ENCODE measurements around the gene CLEC4A. TPM values are rescaled to one million over a fixed set of nuclear protein-coding genes. Genes with fewer than 3 reads are reported as not detected.

The CLEC4A gene
- total and polyA plus RNA-seq, 2 experiments from 2014 or later, result 0.48 TPM; not detected in 1

GRCh38 chr12:8146442-8146771 is 23.0 kb downstream of the CLEC4A start:
- H3K36me3 ChIP-seq (ENCODE audit: insufficient read depth), result 0 out of 2 replicates have a peak, but pooled peaks cover 12% of the 10 kb centered on the region
- H2AFZ ChIP-seq, result peak overlapping the region; percentile 98
- no peak overlapping the region for H3K27ac ChIP-seq (ENCODE audit: low read depth)
- Mint-ChIP-seq H3K36me3 (ENCODE audit: low read depth) (peaks cover 11% of the 10 kb centered on the region), H3K27ac (no peak overlapping the region), H3K9me3 (peaks cover 14% of the 10 kb centered on the region), H3K4me1 (peaks cover 19% of the 10 kb centered on the region), H3K27me3 (ENCODE audit: insufficient read depth, low read depth, poor library complexity) (peaks cover 4% of the 10 kb centered on the region), H3K4me3 (no peak overlapping the region)
- TF ChIP-seq ZNF331 (CRISPR knock-in tag; IDR thresholded peaks at IDR 0.05; ENCODE audit: low read depth), result no peak
- no peak for TF ChIP-seq REST (IDR thresholded peaks at IDR 0.05; ENCODE audit: unreplicated experiment)
- no peak for TF ChIP-seq EZH2phosphoT487 (IDR thresholded peaks at IDR 0.05; ENCODE audit: unreplicated experiment)
- TF ChIP-seq STAT1 (IDR thresholded peaks at IDR 0.05; ENCODE audit: unreplicated experiment), result no peak
- no peak for TF ChIP-seq CTCF (conservative IDR thresholded peaks at IDR 0.05; ENCODE audit: low read depth in 2 of 2)
- TF ChIP-seq JUNB (IDR thresholded peaks at IDR 0.05; ENCODE audit: unreplicated experiment), result no peak
- no peak for TF ChIP-seq ZNF114 (CRISPR knock-in tag; IDR thresholded peaks at IDR 0.05)
- no peak overlapping the region for H3K4me3 ChIP-seq
- no peaks in the 10 kb centered on the region for H4K20me1 ChIP-seq (replicated peaks; ENCODE audit: insufficient read depth)
- ATAC-seq (no peak), DNase-seq (ENCODE audit: low spot score) (no peak)
- peaks cover 9% of the 10 kb centered on the region; the same call in 1 of the 2 replicates for H3K9me2 ChIP-seq (ENCODE audit: insufficient read depth)
- no peaks in the 10 kb centered on the region for H3K79me2 ChIP-seq (replicated peaks; ENCODE audit: insufficient read depth)
- 0 out of 2 replicates have a peak, but pooled peaks cover 3% of the 10 kb centered on the region for H3F3A ChIP-seq (replicated peaks; ENCODE audit: low read depth)
- H3K27me3 ChIP-seq (ENCODE audit: insufficient read depth), result no peaks in the 10 kb centered on the region
- peaks cover 21% of the 10 kb centered on the region for H3K4me1 ChIP-seq (ENCODE audit: insufficient read depth)
- H3K4me2 ChIP-seq, result peak overlapping the region; percentile 68

GRCh38 chr12:8154526-8154925 is 31.1 kb downstream of the CLEC4A start:
- no peak overlapping the region for H2AFZ ChIP-seq
- no peak overlapping the region for H3K4me2 ChIP-seq
- Mint-ChIP-seq H3K27ac (no peak overlapping the region), H3K9me3 (no peaks in the 10 kb centered on the region), H3K4me1 (peaks cover 13% of the 10 kb centered on the region), H3K36me3 (ENCODE audit: low read depth) (no peaks in the 10 kb centered on the region), H3K4me3 (no peak overlapping the region), H3K27me3 (ENCODE audit: insufficient read depth, low read depth, poor library complexity) (peaks cover 1% of the 10 kb centered on the region)
- no peaks in the 10 kb centered on the region for H4K20me1 ChIP-seq (replicated peaks; ENCODE audit: insufficient read depth)
- no peaks in the 10 kb centered on the region for H3K27me3 ChIP-seq (ENCODE audit: insufficient read depth)
- no peak for TF ChIP-seq JUNB (IDR thresholded peaks at IDR 0.05; ENCODE audit: unreplicated experiment)
- TF ChIP-seq ZNF331 (CRISPR knock-in tag; IDR thresholded peaks at IDR 0.05; ENCODE audit: low read depth), result no peak
- DNase-seq (ENCODE audit: low spot score) (no peak), ATAC-seq (no peak)
- H3K4me3 ChIP-seq, result no peak overlapping the region
- H3K36me3 ChIP-seq (ENCODE audit: insufficient read depth), result no peaks in the 10 kb centered on the region
- H3K4me1 ChIP-seq (ENCODE audit: insufficient read depth), result peaks cover 14% of the 10 kb centered on the region; the same call in 1 of the 2 replicates
- H3K27ac ChIP-seq (ENCODE audit: low read depth), result no peak overlapping the region
- H3F3A ChIP-seq (replicated peaks; ENCODE audit: low read depth), result no peaks in the 10 kb centered on the region
- no peaks in the 10 kb centered on the region for H3K9me2 ChIP-seq (ENCODE audit: insufficient read depth)
- H3K79me2 ChIP-seq (replicated peaks; ENCODE audit: insufficient read depth), result no peaks in the 10 kb centered on the region

All from GM23338 (cell line).